Measurements from ENCODE around the gene BASP1.

Gene BASP1

GRCh38 chr5:17183831-17184230 lies 33.6 kb upstream of the BASP1 start:
- TF ChIP-seq GLIS3 (CRISPR knock-in tag; IDR thresholded peaks at IDR 0.05): no peak
- TF ChIP-seq CSDC2 (CRISPR knock-in tag; IDR thresholded peaks at IDR 0.05): no peak
- no peak for TF ChIP-seq PPARA (CRISPR knock-in tag; IDR thresholded peaks at IDR 0.05; ENCODE audit: borderline replicate concordance)
- no peak for TF ChIP-seq TCF4 (CRISPR knock-in tag; IDR thresholded peaks at IDR 0.05; ENCODE audit: borderline replicate concordance)
- ATAC-seq: no peak

- no peak for ATAC-seq
- TF ChIP-seq SNAI2 (CRISPR knock-in tag; IDR thresholded peaks at IDR 0.05) (no peak), ESRRG (CRISPR knock-in tag; IDR thresholded peaks at IDR 0.05) (no peak), ZFP3 (CRISPR knock-in tag; IDR thresholded peaks at IDR 0.05) (no peak), TCF4 (CRISPR knock-in tag; IDR thresholded peaks at IDR 0.05; ENCODE audit: borderline replicate concordance) (no peak), GLIS3 (CRISPR knock-in tag; IDR thresholded peaks at IDR 0.05) (no peak), ARNTL (CRISPR knock-in tag; IDR thresholded peaks at IDR 0.05; ENCODE audit: borderline replicate concordance, low read depth) (no peak), RARB (CRISPR knock-in tag; IDR thresholded peaks at IDR 0.05) (no peak), TSHZ2 (CRISPR knock-in tag; IDR thresholded peaks at IDR 0.05) (no peak), POU6F1 (CRISPR knock-in tag; IDR thresholded peaks at IDR 0.05; ENCODE audit: borderline replicate concordance, low read depth) (no peak), BACH2 (CRISPR knock-in tag; IDR thresholded peaks at IDR 0.05; ENCODE audit: borderline replicate concordance) (no peak)
Observed at GRCh38 chr5:17184588-17184987, 32.8 kb upstream of the BASP1 start.

GRCh38 chr5:17185349-17185748 lies 32.1 kb upstream of the BASP1 start:
- no peak for ATAC-seq
- TF ChIP-seq ESRRG (CRISPR knock-in tag; IDR thresholded peaks at IDR 0.05): no peak
- no peak for TF ChIP-seq RARB (CRISPR knock-in tag; IDR thresholded peaks at IDR 0.05)
- TF ChIP-seq TSHZ2 (CRISPR knock-in tag; IDR thresholded peaks at IDR 0.05): no peak
- no peak for TF ChIP-seq ISL1 (CRISPR knock-in tag; IDR thresholded peaks at IDR 0.05)
- TF ChIP-seq OSR1 (CRISPR knock-in tag; IDR thresholded peaks at IDR 0.05): no peak
- no peak for TF ChIP-seq PATZ1 (CRISPR knock-in tag; IDR thresholded peaks at IDR 0.05; ENCODE audit: borderline replicate concordance)
- TF ChIP-seq BACH2 (CRISPR knock-in tag; IDR thresholded peaks at IDR 0.05; ENCODE audit: borderline replicate concordance): no peak
- no peak for TF ChIP-seq CSDC2 (CRISPR knock-in tag; IDR thresholded peaks at IDR 0.05)
- no peak for TF ChIP-seq TOX (CRISPR knock-in tag; IDR thresholded peaks at IDR 0.05; ENCODE audit: borderline replicate concordance)
- no peak for TF ChIP-seq CSRNP3 (CRISPR knock-in tag; IDR thresholded peaks at IDR 0.05)
- no peak for TF ChIP-seq ZFP3 (CRISPR knock-in tag; IDR thresholded peaks at IDR 0.05)
- TF ChIP-seq GLIS3 (CRISPR knock-in tag; IDR thresholded peaks at IDR 0.05): no peak
- no peak for TF ChIP-seq SNAI2 (CRISPR knock-in tag; IDR thresholded peaks at IDR 0.05)
- no peak for TF ChIP-seq ZC3H10 (CRISPR knock-in tag; IDR thresholded peaks at IDR 0.05)
- TF ChIP-seq PPARA (CRISPR knock-in tag; IDR thresholded peaks at IDR 0.05; ENCODE audit: borderline replicate concordance): no peak
- no peak for TF ChIP-seq ZFP30 (CRISPR knock-in tag; IDR thresholded peaks at IDR 0.05)
- no peak for TF ChIP-seq CREB5 (CRISPR knock-in tag; IDR thresholded peaks at IDR 0.05; ENCODE audit: low read depth)
